T-helper 9 cell (primary cell): ENCODE data around the gene GRAMD1C.

Experiments
- DNase-seq: peaks from one replicate; pipeline ENCODE4 v3.0.0-alpha.2; 2020

Gene GRAMD1C

GRCh38 chr3:113852506-113852905 is 13.9 kb downstream of the GRAMD1C start:
- DNase-seq: no peak

GRCh38 chr3:113867506-113867905 is 28.9 kb downstream of the GRAMD1C start:
- DNase-seq: no peak

GRCh38 chr3:113873293-113873692 is 34.7 kb downstream of the GRAMD1C start:
- DNase-seq: no peak

- no peak for DNase-seq
These were observed 35.4 kb downstream of the GRAMD1C start for GRCh38 chr3:113873814-113874526.

GRCh38 chr3:113878403-113878802 is 39.8 kb downstream of the GRAMD1C start:
- DNase-seq: no peak

- no peak for DNase-seq
These were observed 46.5 kb downstream of the GRAMD1C start for GRCh38 chr3:113885050-113885449.

GRCh38 chr3:113890256-113890900 is 51.8 kb downstream of the GRAMD1C start:
- DNase-seq: no peak

- no peak for DNase-seq
These were observed 56.3 kb downstream of the GRAMD1C start for GRCh38 chr3:113894927-113895326.

- DNase-seq: no peak
These were observed 57.4 kb downstream of the GRAMD1C start for GRCh38 chr3:113895964-113896363.

- DNase-seq: no peak
These were observed 58.3 kb downstream of the GRAMD1C start for GRCh38 chr3:113896930-113897329.

GRCh38 chr3:113897373-113897777 is 58.8 kb downstream of the GRAMD1C start:
- no peak for DNase-seq

GRCh38 chr3:113898892-113899291 is 60.3 kb downstream of the GRAMD1C start:
- DNase-seq: no peak

GRCh38 chr3:113906568-113907140 is 68.1 kb downstream of the GRAMD1C start:
- no peak for DNase-seq

- no peak for DNase-seq
These were observed 69.5 kb downstream of the GRAMD1C start for GRCh38 chr3:113908133-113908532.

- no peak for DNase-seq
These were observed 72.4 kb downstream of the GRAMD1C start for GRCh38 chr3:113910966-113911365.

GRCh38 chr3:113912552-113913236 is 74.1 kb downstream of the GRAMD1C start:
- peak; percentile 1 for DNase-seq

- DNase-seq: no peak
These were observed 76.1 kb downstream of the GRAMD1C start for GRCh38 chr3:113914646-113915045.

GRCh38 chr3:113927556-113927955 is 89.0 kb downstream of the GRAMD1C start:
- DNase-seq: no peak

- no peak for DNase-seq
These were observed 108.2 kb downstream of the GRAMD1C start for GRCh38 chr3:113946831-113947230.

- DNase-seq: peak; percentile 65
These were observed 108.9 kb downstream of the GRAMD1C start, which contains the start of gene ZDHHC23 for GRCh38 chr3:113947372-113948014. ZDHHC23 (plus strand) TSS chr3:113948013; CDS start chr3:113948803, 790 bp downstream.

GRCh38 chr3:113948015-113948917 is 109.7 kb downstream of the GRAMD1C start:
- peak; percentile 16 for DNase-seq

- no peak for DNase-seq
These were observed 114.3 kb downstream of the GRAMD1C start for GRCh38 chr3:113952921-113953320.
